Spleen (tissue), 11 donors: ENCODE results near the gene MYOF. TPM values are rescaled to one million over a fixed set of nuclear protein-coding genes. Genes with fewer than 3 reads are reported as not detected.

Experiments used
- DNase-seq: peaks from one replicate; pipeline ENCODE4 v3.0.0-alpha.2; 2020
- H3K27ac ChIP-seq, 8 donors: fragments of 200-600 bp; sonication (generic) in 7 of 8; 1 replicate in 4 of 8; 2 replicates in 4 of 8; pipeline versions ENCODE4 v1.5.0 to v1.8.0; 2016 to 2021; ENCODE audit warnings: inconsistent platforms in 4 of 8, mild to moderate bottlenecking in 4 of 8, moderate library complexity in 1 of 8
- H3K27me3 ChIP-seq, 7 donors: fragments of 200-600 bp; sonication (generic) in 6 of 7; replicated peaks in 1 of 7; 1 replicate in 4 of 7; 2 replicates in 3 of 7; pipeline versions ENCODE4 v1.5.0 to v1.8.0; 2016 to 2021; ENCODE audit warnings: inconsistent platforms in 3 of 7, mild to moderate bottlenecking in 1 of 7
- H3K36me3 ChIP-seq, 6 donors: fragments of 200-600 bp; sonication (generic) in 5 of 6; 1 replicate in 4 of 6; 2 replicates in 2 of 6; pipeline versions ENCODE4 v1.5.0 to v1.8.0; 2016 to 2021; ENCODE audit warnings: inconsistent platforms in 2 of 6
- H3K4me1 ChIP-seq, 6 donors: fragments of 200-600 bp; sonication (generic) in 5 of 6; 1 replicate in 3 of 6; 2 replicates in 3 of 6; pipeline versions ENCODE4 v1.5.0 to v1.8.0; 2016 to 2021; ENCODE audit warnings: inconsistent platforms in 3 of 6
- H3K4me3 ChIP-seq, 8 donors: fragments of 200-600 bp; sonication (generic) in 7 of 8; 1 replicate in 4 of 8; 2 replicates in 4 of 8; pipeline versions ENCODE4 v1.5.0 to v1.8.0; 2016 to 2021; ENCODE audit warnings: inconsistent platforms in 4 of 8, mild to moderate bottlenecking in 4 of 8, moderate library complexity in 2 of 8
- H3K9me3 ChIP-seq, 8 donors: fragments of 200-600 bp; sonication (generic) in 7 of 8; 1 replicate in 4 of 8; 2 replicates in 4 of 8; pipeline versions ENCODE4 v1.5.0 to v1.8.0; 2016 to 2021; ENCODE audit warnings: inconsistent platforms in 4 of 8
- CTCF ChIP-seq, 11 experiments: fragments of 200-600 bp in 7 of 11; fragments of 450-650 bp in 4 of 11; sonication (generic) in 4 of 11; IDR thresholded peaks in 8 of 11; conservative IDR thresholded peaks in 3 of 11; 1 replicate in 7 of 11; 2 replicates in 4 of 11; pipeline versions ENCODE4 v1.4.0 to v1.8.0; 2016 to 2021; ENCODE audit warnings: antibody characterized with exemption in 11 of 11, inconsistent platforms in 4 of 11, mild to moderate bottlenecking in 1 of 11
- POLR2A ChIP-seq, 3 donors: fragments of 450-650 bp; IDR thresholded peaks; one replicate each; pipeline ENCODE4 v1.5.1; 2017; ENCODE audit warnings: antibody characterized with exemption in 3 of 3, mild to moderate bottlenecking in 1 of 3
- POLR2AphosphoS5 ChIP-seq, 3 donors: sonication (generic); formaldehyde crosslinking; IDR thresholded peaks; one replicate each; pipeline ENCODE4 v1.5.1; 2017; ENCODE audit warnings: antibody characterized with exemption in 3 of 3
- WGBS, 5 donors: extraction: QIAGEN DNeasy Blood & Tissue Kit in 3 of 5; methylation state at CpG; one replicate each; pipeline versions ENCODE4 v1.1.5 to v1.1.7; 2013 to 2018; 5-methylcytosine and 5-hydroxymethylcytosine counted together
- intact Hi-C: fragments of 100-400 bp; cut with DNase I; formaldehyde crosslinking; loops from one replicate; pipeline ENCODE4 v1.15.0; 2023; ENCODE audit warnings: low total_unique reads
- polyA plus RNA-seq, 3 donors: library from polyadenylated mRNA; stranded (reverse); fragments of 200-250 nt; gene quantifications; one replicate each; pipeline ENCODE4 v1.2.1, GENCODE V29; 2013
- total RNA-seq, 7 donors: library from RNA; depleted of rRNA in 3 of 7; stranded (reverse); fragments of >200 nt in 3 of 7; fragmentation: NEBNext Ultra II Directional in 4 of 7; extraction: Animal tissue kit (Norgen Biotek cat#: 25700) in 4 of 7; gene quantifications; one replicate each; pipeline versions ENCODE4 v1.1.0 to v1.2.1, GENCODE V29; 2016 to 2021
- donor health status: healthy with polysubstance abuse.
- donor health status: DM: no; HTN: no; CAD: no; lungs with moderate emphysema.
- donor health status: DM: no; HTN: no; CAD: no.
- donor health status: Bipolar disorder and iron deficiency.
- donor health status: healthy.
- donor health status: DM: no; HTN: no; CAD: no.
- donor health status: DM: yes; HTN: yes; CAD: no.

Gene MYOF
- total and polyA plus RNA-seq, 10 donors: 1.5 to 50.8 (median 20.9) TPM

GRCh38 chr10:93299195-93299594 is 182.9 kb downstream of the MYOF start:
- H3K9me3 ChIP-seq: no peaks in the 10 kb centered on the region
- intact Hi-C loops: no loop called here
- 66 to 82% (median 77%) methylated on average over 6 of the region's 6 CpGs for WGBS, 5 donors
- no peak overlapping the region for H3K4me3 ChIP-seq
- no peaks in the 10 kb centered on the region for H3K36me3 ChIP-seq
- H3K4me1 ChIP-seq: no peaks in the 10 kb centered on the region
- TF ChIP-seq POLR2AphosphoS5 (IDR thresholded peaks at IDR 0.05): no peak
- TF ChIP-seq CTCF (IDR thresholded peaks at IDR 0.05 in 8 of 11, conservative IDR thresholded peaks at IDR 0.05 in 3 of 11): no peak
- no peak for TF ChIP-seq POLR2A (IDR thresholded peaks at IDR 0.05)
- H3K27ac ChIP-seq: no peak overlapping the region
- no peak for DNase-seq
- no peaks in the 10 kb centered on the region for H3K27me3 ChIP-seq

- TF ChIP-seq POLR2A (IDR thresholded peaks at IDR 0.05): no peak
- no peak for TF ChIP-seq CTCF (IDR thresholded peaks at IDR 0.05 in 8 of 11, conservative IDR thresholded peaks at IDR 0.05 in 3 of 11)
- no peak for TF ChIP-seq POLR2AphosphoS5 (IDR thresholded peaks at IDR 0.05)
Observed at GRCh38 chr10:93296151-93296550, 186.0 kb downstream of the MYOF start.

GRCh38 chr10:93293999-93294398 is 188.1 kb downstream of the MYOF start:
- H3K9me3 ChIP-seq: no peaks in the 10 kb centered on the region
- no peak overlapping the region for H3K4me3 ChIP-seq
- H3K36me3 ChIP-seq: no peaks in the 10 kb centered on the region
- intact Hi-C loops: no loop called here
- TF ChIP-seq CTCF (IDR thresholded peaks at IDR 0.05 in 8 of 11, conservative IDR thresholded peaks at IDR 0.05 in 3 of 11) (no peak), POLR2AphosphoS5 (IDR thresholded peaks at IDR 0.05) (no peak), POLR2A (IDR thresholded peaks at IDR 0.05) (no peak)
- DNase-seq: no peak
- peaks cover 0 to 4% (median 0%) of the 10 kb centered on the region in 6 donors for H3K4me1 ChIP-seq
- 34 to 60% (median 57%) methylated on average over 2 of the region's 2 CpGs for WGBS, 5 donors
- no peak overlapping the region for H3K27ac ChIP-seq
- no peaks in the 10 kb centered on the region for H3K27me3 ChIP-seq

More at GRCh38 chr10:93296151-93296550, 186.0 kb downstream of the MYOF start:
- intact Hi-C loops: no loop called here
- H3K4me3 ChIP-seq: no peak overlapping the region
- H3K36me3 ChIP-seq: no peaks in the 10 kb centered on the region
- H3K27me3 ChIP-seq: no peaks in the 10 kb centered on the region
- DNase-seq: no peak
- 70 to 92% (median 82%) methylated on average over 4 of the region's 4 CpGs for WGBS, 5 donors
- no peak overlapping the region for H3K27ac ChIP-seq
- H3K4me1 ChIP-seq: no peaks in the 10 kb centered on the region
- H3K9me3 ChIP-seq: no peaks in the 10 kb centered on the region

- no peaks in the 10 kb centered on the region for H3K9me3 ChIP-seq
- H3K4me3 ChIP-seq: no peak overlapping the region
- H3K36me3 ChIP-seq: no peaks in the 10 kb centered on the region
- H3K27me3 ChIP-seq: no peaks in the 10 kb centered on the region
- no peak for DNase-seq
- peaks cover 0 to 8% (median 0%) of the 10 kb centered on the region in 6 donors for H3K4me1 ChIP-seq
- TF ChIP-seq POLR2A (IDR thresholded peaks at IDR 0.05) (no peak), CTCF (IDR thresholded peaks at IDR 0.05 in 8 of 11, conservative IDR thresholded peaks at IDR 0.05 in 3 of 11) (no peak), POLR2AphosphoS5 (IDR thresholded peaks at IDR 0.05) (no peak)
- WGBS, 5 donors: 71 to 94% (median 84%) methylated on average over 5 of the region's 5 CpGs
- no peak overlapping the region for H3K27ac ChIP-seq
- intact Hi-C loops: no loop called here
Observed at GRCh38 chr10:93290661-93291354, 191.3 kb downstream of the MYOF start.
